Activated CD4-positive, alpha-beta T cell treated with anti-CD3 and anti-CD28 coated beads, Interleukin-2, amount 50 U/mL, for 16 hours (primary cell): ENCODE measurements around the gene USHBP1.

ENCODE experiments used
- DNase-seq: peaks from one replicate; pipeline ENCODE4 v3.0.0-alpha.2; 2020

Gene USHBP1

DNA sequence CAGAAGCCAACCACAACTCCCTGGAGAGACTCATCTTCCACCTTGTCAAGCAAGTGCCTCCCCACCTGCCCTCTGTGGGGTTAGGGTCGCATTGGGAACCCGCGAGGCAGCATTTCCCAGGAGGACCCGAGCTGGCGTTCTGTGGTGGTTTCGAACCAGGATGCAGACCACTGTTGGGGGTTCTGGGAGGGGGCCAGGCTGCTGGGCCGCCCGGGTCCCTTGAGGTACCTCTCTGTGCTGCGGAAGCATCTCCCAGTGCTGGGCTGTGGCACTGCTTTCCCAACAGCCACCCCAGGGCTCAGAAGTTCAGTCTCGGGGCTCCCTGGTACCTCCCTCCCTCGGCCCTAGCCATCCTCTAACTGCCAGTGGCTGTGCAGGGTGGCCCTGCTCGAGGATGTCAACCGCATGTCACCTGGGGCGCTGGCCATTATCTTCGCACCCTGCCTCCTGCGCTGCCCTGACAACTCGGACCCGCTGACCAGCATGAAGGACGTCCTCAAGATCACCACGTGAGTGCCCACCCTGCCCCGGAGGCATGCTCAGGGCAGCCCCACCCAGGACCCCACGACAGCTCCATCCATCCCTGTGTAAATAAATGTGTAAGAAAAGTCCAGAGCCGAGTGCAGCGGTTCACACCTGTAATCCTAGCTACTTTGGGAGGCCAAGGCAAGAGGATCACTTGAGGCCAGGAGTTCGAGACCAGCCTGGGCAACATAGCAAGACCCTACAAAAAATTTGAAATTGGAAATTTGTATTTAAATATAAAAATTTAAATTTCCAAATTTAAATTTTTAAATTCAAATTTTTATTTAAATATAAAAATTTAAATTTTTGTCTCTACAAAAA, 57.6 kb downstream of the USHBP1 start:
- DNase-seq, result no peak

DNA sequence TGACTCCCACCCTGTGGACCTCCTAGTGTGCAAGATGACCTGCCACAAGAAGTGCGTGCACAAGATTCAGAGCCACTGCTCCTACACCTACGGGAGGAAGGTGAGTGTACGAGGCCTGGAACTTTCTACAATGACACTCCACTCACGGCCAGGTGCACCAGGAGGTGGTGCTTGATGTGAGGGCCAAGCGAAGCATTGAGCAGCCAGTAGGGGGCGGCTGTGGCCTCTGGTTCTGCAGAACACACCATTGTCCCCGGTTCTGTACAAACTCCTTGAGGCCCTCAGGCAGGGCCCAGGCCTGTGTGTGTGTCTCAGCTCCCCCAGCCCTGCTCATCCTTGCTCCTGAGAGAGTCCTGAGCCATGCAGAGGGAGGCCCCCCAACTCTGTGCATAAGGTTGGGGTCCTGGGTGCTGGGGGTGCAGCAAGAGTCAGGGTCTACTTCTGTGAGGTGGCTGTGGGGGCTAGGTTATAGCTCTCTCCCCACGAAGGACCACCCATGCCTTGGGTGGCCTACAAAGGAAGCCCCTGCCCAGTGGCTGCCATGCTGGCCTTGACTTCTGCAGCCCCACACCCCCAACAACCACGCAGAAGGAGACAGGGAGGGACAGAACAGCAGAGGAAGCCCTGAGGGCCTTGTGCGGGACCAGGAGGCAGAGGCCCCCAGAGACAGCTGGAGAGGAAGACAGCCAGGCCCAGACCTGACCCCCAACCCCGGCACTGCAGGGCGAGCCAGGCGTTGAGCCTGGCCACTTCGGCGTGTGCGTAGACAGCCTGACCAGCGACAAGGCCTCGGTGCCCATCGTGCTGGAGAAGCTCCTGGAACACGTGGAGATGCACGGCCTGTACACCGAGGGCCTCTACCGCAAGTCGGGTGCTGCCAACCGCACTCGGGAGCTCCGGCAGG, 59.1 kb downstream of the USHBP1 start:
- DNase-seq, result peak; percentile 52

DNA sequence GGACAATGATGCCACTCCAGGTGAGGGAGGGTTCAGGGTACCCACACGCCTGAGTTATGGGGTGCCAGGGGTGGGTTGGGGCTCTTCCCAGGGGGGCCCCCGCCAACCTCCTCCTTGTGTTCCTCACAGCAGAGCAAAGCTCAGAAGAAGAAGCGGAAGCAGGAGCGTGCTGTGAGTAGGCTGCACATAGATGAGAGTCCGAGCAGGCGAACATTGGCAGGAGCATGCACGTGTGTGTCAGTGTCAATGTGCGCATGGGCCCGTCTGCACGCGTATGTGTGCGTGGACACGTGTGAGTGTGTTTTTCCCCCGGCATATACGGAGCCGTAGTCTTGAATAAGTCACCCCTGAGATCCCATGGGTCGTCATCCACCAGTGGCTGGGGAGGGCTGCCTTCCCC, 61.8 kb downstream of the USHBP1 start:
- no peak for DNase-seq

DNA sequence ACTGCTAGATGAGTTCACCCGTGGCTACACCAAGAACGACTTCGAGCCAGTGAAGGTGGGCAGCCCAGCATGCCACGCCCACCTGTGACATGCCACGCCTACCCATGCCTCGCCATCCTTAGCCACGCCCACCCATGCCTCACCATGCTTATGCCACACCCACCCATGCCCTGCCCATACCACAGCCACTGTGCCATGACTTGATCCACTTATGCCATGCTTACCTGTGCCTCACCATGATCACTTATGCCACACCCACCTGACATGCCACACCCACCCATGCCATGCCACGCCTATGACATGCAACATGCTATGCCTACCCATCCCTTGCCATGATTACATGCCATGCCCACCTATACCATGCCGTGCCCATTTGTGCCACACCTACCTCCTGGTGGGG, 62.3 kb downstream of the USHBP1 start:
- DNase-seq, result no peak

DNA sequence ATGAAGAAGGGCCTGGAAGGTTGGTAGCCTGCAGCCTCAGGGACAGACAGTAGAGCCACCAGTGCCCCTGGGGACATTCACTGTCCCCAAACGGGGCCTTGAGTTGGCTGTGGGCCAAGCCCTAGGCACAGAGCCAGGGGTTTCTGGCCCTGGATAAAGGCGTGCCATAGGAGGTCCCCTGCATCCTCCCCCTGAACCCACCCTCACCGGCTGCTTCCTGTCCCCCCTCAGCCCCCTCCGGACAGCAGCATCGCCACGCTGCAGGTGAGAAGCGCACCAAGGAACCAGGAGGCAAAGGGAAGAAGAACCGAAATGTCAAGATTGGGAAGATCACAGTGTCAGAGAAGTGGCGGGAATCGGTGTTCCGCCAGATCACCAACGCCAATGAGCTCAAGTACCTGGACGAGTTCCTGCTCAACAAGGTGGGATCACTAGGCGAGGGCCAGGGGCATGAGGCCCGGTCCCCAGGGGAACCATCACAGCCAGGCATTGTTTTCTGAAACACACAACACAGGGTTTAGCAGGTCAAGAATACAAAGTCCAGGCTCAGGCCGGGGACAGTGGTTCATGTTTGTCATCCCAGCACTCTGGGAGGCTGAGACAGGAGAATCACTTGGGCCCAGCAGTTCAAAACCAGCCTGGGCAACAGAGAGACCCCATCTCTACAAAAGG, 64.0 kb downstream of the USHBP1 start:
- DNase-seq, result no peak
